Measurements from ENCODE around the gene CYLD. TPM values are rescaled to one million over a fixed set of nuclear protein-coding genes. Genes with fewer than 3 reads are reported as not detected.

CYLD gene
- total and polyA plus RNA-seq, 11 donors: 7.5 to 68.8 (median 38.8) TPM

- H3K4me1 ChIP-seq: peaks cover 4 to 55% (median 26%) of the 10 kb centered on the region in 12 donors
- H3K9me3 ChIP-seq: no peaks in the 10 kb centered on the region
- H3K36me3 ChIP-seq: no peaks in the 10 kb centered on the region
- peaks cover 0 to 4% (median 0%) of the 10 kb centered on the region in 9 donors for H3K27me3 ChIP-seq
- H3K4me3 ChIP-seq: peak overlapping the region in 7 of 12 donors; percentile 47 to 75 (median 52)
- 94 to 100% (median 99%) methylated on average over 2 of the region's 2 CpGs for WGBS, 4 donors
- ATAC-seq: no peak
- TF ChIP-seq, protein P1, sequence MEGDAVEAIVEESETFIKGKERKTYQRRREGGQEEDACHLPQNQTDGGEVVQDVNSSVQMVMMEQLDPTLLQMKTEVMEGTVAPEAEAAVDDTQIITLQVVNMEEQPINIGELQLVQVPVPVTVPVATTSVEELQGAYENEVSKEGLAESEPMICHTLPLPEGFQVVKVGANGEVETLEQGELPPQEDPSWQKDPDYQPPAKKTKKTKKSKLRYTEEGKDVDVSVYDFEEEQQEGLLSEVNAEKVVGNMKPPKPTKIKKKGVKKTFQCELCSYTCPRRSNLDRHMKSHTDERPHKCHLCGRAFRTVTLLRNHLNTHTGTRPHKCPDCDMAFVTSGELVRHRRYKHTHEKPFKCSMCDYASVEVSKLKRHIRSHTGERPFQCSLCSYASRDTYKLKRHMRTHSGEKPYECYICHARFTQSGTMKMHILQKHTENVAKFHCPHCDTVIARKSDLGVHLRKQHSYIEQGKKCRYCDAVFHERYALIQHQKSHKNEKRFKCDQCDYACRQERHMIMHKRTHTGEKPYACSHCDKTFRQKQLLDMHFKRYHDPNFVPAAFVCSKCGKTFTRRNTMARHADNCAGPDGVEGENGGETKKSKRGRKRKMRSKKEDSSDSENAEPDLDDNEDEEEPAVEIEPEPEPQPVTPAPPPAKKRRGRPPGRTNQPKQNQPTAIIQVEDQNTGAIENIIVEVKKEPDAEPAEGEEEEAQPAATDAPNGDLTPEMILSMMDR (IDR thresholded peaks at IDR 0.05): no peak
- TF ChIP-seq POLR2A (IDR thresholded peaks at IDR 0.05): no peak
- intact Hi-C loops (cut with DNase I): loop anchor here in 1 of 10 donors (10.0 kb wide), 1 partner anchor 51 kb away; the partner anchor contains the start of gene CYLD
- H3K27ac ChIP-seq: peak overlapping the region in 1 of 12 donors; percentile 91
- DNase-seq: no peak
Measured at GRCh38 chr16:50694206-50694605, 47.7 kb upstream of the CYLD start.

GRCh38 chr16:50695017-50696000 is 46.6 kb upstream of the CYLD start:
- Histone ChIP-seq H3K27me3 (peaks cover 0 to 4% (median 0%) of the 10 kb centered on the region in 9 donors), H3K27ac (peak overlapping the region in 8 of 12 donors; percentile 65 to 91 (median 74)), H3K36me3 (peaks cover 0 to 8% (median 0%) of the 10 kb centered on the region in 9 donors), H3K4me1 (peaks cover 4 to 66% (median 29%) of the 10 kb centered on the region in 12 donors), H3K4me3 (peak overlapping the region in 1 of 12 donors; percentile 75), H3K9me3 (no peaks in the 10 kb centered on the region)
- ATAC-seq: peak in 3 of 4 donors; percentile 11 to 31 (median 19)
- intact Hi-C loops (cut with DNase I): loop anchor here in 5 of 10 donors (5.0 to 10.0 kb wide), 2 partner anchors 47 to 49 kb away; partner anchors contain the start of gene CYLD (in 5 of the 5)
- peak in 3 of 5 donors; percentile 45 to 61 (median 53) for DNase-seq
- TF ChIP-seq POLR2A (IDR thresholded peaks at IDR 0.05): no peak
- TF ChIP-seq, protein P1 (IDR thresholded peaks at IDR 0.05): no peak
- WGBS, 4 donors: 96 to 97% (median 97%) methylated on average over 9 of the region's 9 CpGs

DNA sequence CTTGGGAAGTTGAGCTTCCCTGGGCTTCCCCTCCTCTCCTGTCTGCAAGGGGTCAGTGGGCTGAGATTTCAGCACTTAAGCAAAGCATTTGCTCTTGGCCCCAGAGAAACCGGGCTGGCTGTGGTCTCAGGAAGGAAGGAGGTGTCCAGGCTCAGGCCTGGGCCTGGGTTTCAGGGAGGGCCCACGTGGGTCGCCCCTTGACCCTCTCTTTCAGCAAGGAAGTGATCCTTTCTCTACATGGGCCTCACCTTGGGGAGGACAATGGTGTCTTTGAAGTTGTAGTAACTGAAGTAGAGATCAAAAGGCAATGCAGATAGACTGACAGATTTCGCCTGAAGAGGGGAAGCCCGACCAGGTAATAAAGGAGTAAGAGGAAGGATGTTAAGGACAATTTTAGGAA is 45.8 kb upstream of the CYLD start:
- ATAC-seq (no peak), DNase-seq (no peak)
- intact Hi-C loops (cut with DNase I): loop anchor here in 5 of 10 donors (5.0 to 10.0 kb wide), 2 partner anchors 46 to 49 kb away; partner anchors contain the start of gene CYLD (in 5 of the 5)
- Histone ChIP-seq H3K36me3 (peaks cover 0 to 16% (median 0%) of the 10 kb centered on the region in 9 donors), H3K27ac (peak overlapping the region in 11 of 12 donors; percentile 0 to 91 (median 69)), H3K9me3 (no peaks in the 10 kb centered on the region), H3K4me1 (peaks cover 4 to 70% (median 29%) of the 10 kb centered on the region in 12 donors), H3K4me3 (peak overlapping the region in 1 of 12 donors; percentile 75), H3K27me3 (peaks cover 0 to 4% (median 0%) of the 10 kb centered on the region in 9 donors)
- WGBS, 4 donors: 60 to 65% (median 61%) methylated on average over 5 of the region's 5 CpGs
- no peak for TF ChIP-seq POLR2A (IDR thresholded peaks at IDR 0.05)
- TF ChIP-seq, protein P1 (IDR thresholded peaks at IDR 0.05): no peak

All from heart left ventricle (tissue), 16 donors.